OCI-LY7 (cell line): ENCODE results near the gene RCSD1. TPM values are rescaled to one million over a fixed set of nuclear protein-coding genes. Genes with fewer than 3 reads are reported as not detected.

ENCODE experiments used
- BruUV-seq: library from RNA; stranded (reverse); fragments of 400-500 nt; replicated peaks from 2 replicates; lab custom pipeline; 2021; lab: Mats Ljungman, UMichigan
- CTCF ChIA-PET: fragments of 300-600 bp; sonication (Branson Sonifier 250); formaldehyde crosslinking; loops from one replicate; lab custom pipeline; 2022; ENCODE audit warnings: antibody characterized with exemption; ENCODE audit not compliant: unreplicated experiment; lab: Charles Lee
- POLR2A ChIA-PET: fragments of 300-600 bp; sonication (Branson Sonifier 250); formaldehyde crosslinking; loops from one replicate; lab custom pipeline; 2022; ENCODE audit warnings: antibody characterized with exemption; lab: Charles Lee
- DNase-seq: peaks from one replicate; pipeline ENCODE4 v3.0.0-alpha.2; 2015; ENCODE audit warnings: low spot score
- H2AFZ ChIP-seq: fragments of 200-600 bp; sonication (generic), shearing (Covaris generic); 2 replicates; pipeline ENCODE4 v1.6.1; 2014; ENCODE audit warnings: mild to moderate bottlenecking, antibody characterized with exemption, low read length, moderate library complexity
- H3K27ac ChIP-seq: fragments of 200-600 bp; sonication (generic); 2 replicates; pipeline ENCODE4 v1.5.1; 2014; ENCODE audit warnings: mixed run types, low read depth, mild to moderate bottlenecking, moderate library complexity, low read length, inconsistent platforms; ENCODE audit not compliant: poor library complexity, severe bottlenecking
- H3K36me3 ChIP-seq: fragments of 200-600 bp; sonication (generic); 2 replicates; pipeline ENCODE4 v1.6.1; 2014; ENCODE audit warnings: mild to moderate bottlenecking, antibody characterized with exemption, low read length, moderate library complexity, mixed read lengths; ENCODE audit not compliant: insufficient read depth
- H3K4me1 ChIP-seq: fragments of 200-600 bp; sonication (generic); 2 replicates; pipeline ENCODE4 v1.5.1; 2014; ENCODE audit warnings: mild to moderate bottlenecking, low read length; ENCODE audit not compliant: insufficient read depth, poor library complexity, severe bottlenecking
- H3K4me2 ChIP-seq: fragments of 200-600 bp; sonication (generic); 2 replicates; pipeline ENCODE4 v1.6.1; 2014; ENCODE audit warnings: mild to moderate bottlenecking, low read length
- H3K4me3 ChIP-seq: fragments of 200-600 bp; sonication (generic); 2 replicates; pipeline ENCODE4 v1.5.1; 2014; ENCODE audit warnings: mild to moderate bottlenecking, low read depth, low read length; ENCODE audit not compliant: poor library complexity, severe bottlenecking
- H3K79me2 ChIP-seq: fragments of 200-600 bp; sonication (generic); 2 replicates; pipeline ENCODE4 v1.6.1; 2016; ENCODE audit warnings: low read depth, mild to moderate bottlenecking, low read length, moderate library complexity, mixed read lengths; ENCODE audit not compliant: insufficient read depth
- H3K9me2 ChIP-seq: fragments of 200-600 bp; sonication (generic); 2 replicates; pipeline ENCODE4 v1.6.1; 2016; ENCODE audit warnings: mild to moderate bottlenecking, low read length, mixed read lengths; ENCODE audit not compliant: insufficient read depth
- H3K9me3 ChIP-seq: fragments of 200-600 bp; sonication (generic); 2 replicates; pipeline ENCODE4 v1.6.1; 2014; ENCODE audit warnings: mild to moderate bottlenecking, mixed run types, low read length, mixed read lengths
- H4K20me1 ChIP-seq: fragments of 200-600 bp; sonication (generic); 2 replicates; pipeline ENCODE4 v1.6.1; 2014; ENCODE audit warnings: mild to moderate bottlenecking, antibody characterized with exemption, low read length, moderate library complexity, mixed read lengths; ENCODE audit not compliant: insufficient read depth
- EZH2phosphoT487 ChIP-seq: fragments of 200-600 bp; sonication (generic); IDR thresholded peaks from 2 replicates; pipeline ENCODE4 v1.6.1; 2018; ENCODE audit warnings: low read depth, borderline replicate concordance, mild to moderate bottlenecking, mixed run types, antibody characterized with exemption, low read length, moderate library complexity, mixed read lengths
- intact Hi-C: fragments of 100-400 bp; cut with micrococcal nuclease; formaldehyde crosslinking; loops from one replicate; pipeline ENCODE4 v1.10.0; 2022; ENCODE audit not compliant: unreplicated experiment
- total RNA-seq, 2 experiments: library from RNA; depleted of rRNA in 1 of 2; stranded (reverse); fragments of >200 nt in 1 of 2; shearing (Covaris generic) in 1 of 2; gene quantifications; 2 replicates each; pipeline ENCODE4 v1.2.3, GENCODE V29; 2014 to 2022
- TF ChIP-seq, protein P1 (sequence below): fragments of 200-600 bp; sonication (generic); conservative IDR thresholded peaks from 2 replicates; pipeline ENCODE4 v1.5.1; 2014; ENCODE audit warnings: mild to moderate bottlenecking, antibody characterized with exemption, low read length, moderate library complexity, mixed read lengths

RCSD1 gene
- total RNA-seq, 2 experiments from 2014 or later: 161 to 164 TPM

DNA sequence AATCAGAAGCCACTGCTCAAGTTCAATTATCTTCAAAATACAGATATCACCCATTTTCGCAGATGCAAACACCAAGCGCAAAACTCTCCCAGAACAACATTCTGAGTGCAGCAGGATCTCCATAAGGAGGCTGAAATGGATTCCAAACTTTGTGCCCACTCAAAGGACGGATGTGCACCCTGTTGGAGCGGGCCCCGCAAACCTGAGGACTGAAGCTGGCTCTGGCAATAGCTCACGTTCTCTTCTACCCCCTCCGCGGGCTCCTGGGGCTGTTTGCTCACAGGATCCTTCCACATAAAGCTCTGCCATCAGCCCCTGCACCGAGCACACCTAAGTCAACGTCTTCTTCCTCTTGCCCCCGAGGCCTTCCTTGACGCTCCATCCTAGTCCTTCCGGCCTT, 11.7 kb upstream of the RCSD1 start:
- H2AFZ ChIP-seq: no peak overlapping the region
- peak overlapping the region; percentile 96 for H3K27ac ChIP-seq
- no peaks in the 10 kb centered on the region for H3K9me2 ChIP-seq
- CTCF ChIA-PET: interaction anchor here (0.6 to 2.3 kb wide), 3 partner anchors 9 to 87 kb away, joined by 3 to 6 read pairs (median 3); no protein-coding TSS in a partner anchor
- peaks cover 23% of the 10 kb centered on the region for H3K9me3 ChIP-seq
- peaks cover 86% of the 10 kb centered on the region for H3K4me1 ChIP-seq
- POLR2A ChIA-PET: interaction anchor here (0.8 to 7.4 kb wide), 4 partner anchors 13 to 63 kb away, joined by 3 to 250 read pairs (median 6); partner anchors contain the start of gene RCSD1
- H3K79me2 ChIP-seq: peaks cover 27% of the 10 kb centered on the region; the same call in 1 of the 2 replicates
- H3K36me3 ChIP-seq: peaks cover 19% of the 10 kb centered on the region
- no peak for DNase-seq
- no peaks in the 10 kb centered on the region for H4K20me1 ChIP-seq
- intact Hi-C loops: loop anchor here (5.0 kb wide), 1 partner anchor 396 kb away; the partner anchor contains the start of gene POU2F1
- BruUV-seq: no TSS peak
- no peak for TF ChIP-seq EZH2phosphoT487
- TF ChIP-seq, protein P1, sequence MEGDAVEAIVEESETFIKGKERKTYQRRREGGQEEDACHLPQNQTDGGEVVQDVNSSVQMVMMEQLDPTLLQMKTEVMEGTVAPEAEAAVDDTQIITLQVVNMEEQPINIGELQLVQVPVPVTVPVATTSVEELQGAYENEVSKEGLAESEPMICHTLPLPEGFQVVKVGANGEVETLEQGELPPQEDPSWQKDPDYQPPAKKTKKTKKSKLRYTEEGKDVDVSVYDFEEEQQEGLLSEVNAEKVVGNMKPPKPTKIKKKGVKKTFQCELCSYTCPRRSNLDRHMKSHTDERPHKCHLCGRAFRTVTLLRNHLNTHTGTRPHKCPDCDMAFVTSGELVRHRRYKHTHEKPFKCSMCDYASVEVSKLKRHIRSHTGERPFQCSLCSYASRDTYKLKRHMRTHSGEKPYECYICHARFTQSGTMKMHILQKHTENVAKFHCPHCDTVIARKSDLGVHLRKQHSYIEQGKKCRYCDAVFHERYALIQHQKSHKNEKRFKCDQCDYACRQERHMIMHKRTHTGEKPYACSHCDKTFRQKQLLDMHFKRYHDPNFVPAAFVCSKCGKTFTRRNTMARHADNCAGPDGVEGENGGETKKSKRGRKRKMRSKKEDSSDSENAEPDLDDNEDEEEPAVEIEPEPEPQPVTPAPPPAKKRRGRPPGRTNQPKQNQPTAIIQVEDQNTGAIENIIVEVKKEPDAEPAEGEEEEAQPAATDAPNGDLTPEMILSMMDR: no peak
- H3K4me2 ChIP-seq: peak overlapping the region; percentile 83
- peak overlapping the region; percentile 68 for H3K4me3 ChIP-seq

DNA sequence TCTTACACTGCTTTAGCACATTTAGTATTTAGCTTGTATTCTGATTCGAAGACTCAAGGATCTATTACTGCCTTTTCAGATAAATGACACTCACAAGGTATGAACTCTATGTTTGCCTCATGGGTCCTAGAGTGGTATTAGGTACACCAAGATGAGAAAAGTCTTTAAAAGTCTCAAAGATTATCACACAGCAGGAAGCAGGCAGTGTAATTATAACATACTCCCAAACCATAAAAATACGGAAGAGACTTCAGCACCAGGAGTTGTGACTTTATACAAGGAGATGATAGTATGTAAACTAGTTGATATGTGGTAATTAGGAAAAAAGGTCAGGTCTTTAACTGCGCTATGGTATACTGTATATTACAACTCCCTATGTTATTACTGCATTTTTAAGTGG, 11.2 kb upstream of the RCSD1 start:
- H4K20me1 ChIP-seq: no peaks in the 10 kb centered on the region
- H3K79me2 ChIP-seq: peaks cover 27% of the 10 kb centered on the region; the same call in 1 of the 2 replicates
- no TSS peak for BruUV-seq
- H3K9me2 ChIP-seq: no peaks in the 10 kb centered on the region
- H3K36me3 ChIP-seq: peaks cover 19% of the 10 kb centered on the region
- peaks cover 21% of the 10 kb centered on the region for H3K9me3 ChIP-seq
- intact Hi-C loops: loop anchor here (5.0 kb wide), 1 partner anchor 396 kb away; the partner anchor contains the start of gene POU2F1
- no peak for TF ChIP-seq EZH2phosphoT487
- TF ChIP-seq, protein P1: no peak
- peak overlapping the region; percentile 96 for H3K27ac ChIP-seq
- CTCF ChIA-PET: interaction anchor here (0.6 to 2.3 kb wide), 3 partner anchors 8 to 87 kb away, joined by 3 to 6 read pairs (median 3); no protein-coding TSS in a partner anchor
- H3K4me1 ChIP-seq: peaks cover 88% of the 10 kb centered on the region
- H3K4me2 ChIP-seq: peak overlapping the region; percentile 83
- no peak for DNase-seq
- H2AFZ ChIP-seq: no peak overlapping the region
- H3K4me3 ChIP-seq: peak overlapping the region; percentile 68
- POLR2A ChIA-PET: interaction anchor here (0.8 to 7.4 kb wide), 5 partner anchors 13 to 62 kb away, joined by 3 to 250 read pairs (median 3); partner anchors contain the start of gene RCSD1

DNA sequence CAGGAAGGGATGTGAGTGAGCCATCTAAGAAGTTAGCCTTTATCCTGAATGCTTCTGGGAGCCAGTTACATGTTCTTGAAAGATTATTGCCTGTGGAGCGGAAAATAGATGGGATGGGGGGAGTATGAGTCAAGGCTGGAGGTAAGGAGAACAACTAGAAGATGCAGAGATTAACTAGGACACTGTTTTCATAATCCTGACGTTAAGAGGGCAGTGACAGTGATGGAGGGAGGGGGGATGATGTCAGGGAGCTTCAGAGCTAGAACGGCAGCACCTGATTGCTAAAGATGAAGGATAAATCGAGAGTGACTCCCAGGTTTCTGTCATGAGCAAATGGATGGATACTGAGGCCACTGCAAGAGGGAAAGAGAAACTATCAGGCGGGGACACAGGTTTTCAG, 10.0 kb upstream of the RCSD1 start:
- no peak for DNase-seq
- peak overlapping the region; percentile 51 for H3K4me2 ChIP-seq

More for the DNA sequence above, 10.0 kb upstream of the RCSD1 start:
- intact Hi-C loops: no loop called here
- Histone ChIP-seq H4K20me1 (no peaks in the 10 kb centered on the region), H3K9me3 (peaks cover 16% of the 10 kb centered on the region), H3K4me3 (peak overlapping the region; percentile 9), H3K79me2 (peaks cover 19% of the 10 kb centered on the region; the same call in 1 of the 2 replicates), H3K27ac (peak overlapping the region; percentile 96), H3K9me2 (no peaks in the 10 kb centered on the region), H2AFZ (peak overlapping the region; percentile 56; the same call in 1 of the 2 replicates), H3K4me1 (peaks cover 95% of the 10 kb centered on the region), H3K36me3 (peaks cover 17% of the 10 kb centered on the region)
- TF ChIP-seq, protein P1: no peak
- no peak for TF ChIP-seq EZH2phosphoT487
- no TSS peak for BruUV-seq
- ChIA-PET POLR2A (interaction anchor here (0.6 to 7.4 kb wide), 3 partner anchors 10 to 136 kb away, joined by 3 to 250 read pairs (median 8); partner anchors contain the start of gene RCSD1), CTCF (interaction anchor here (1.5 kb wide), 1 partner anchor 12 kb away, joined by 9 read pairs; no protein-coding TSS in a partner anchor)
